GM19324 (cell line): ENCODE measurements around the gene WDR5.

Source experiments
- ATAC-seq: cut with Tn5 transposase; IDR thresholded peaks from one replicate; pipeline ENCODE4 v1.9.1; 2021; ENCODE audit warnings: mild to moderate bottlenecking, moderate library complexity; ENCODE audit not compliant: unreplicated experiment, low FRiP score

The WDR5 gene

GRCh38 chr9:134204991-134205578, 69.2 kb downstream of the WDR5 start:
- ATAC-seq: no peak

- ATAC-seq: no peak
Observed at GRCh38 chr9:134205672-134206310, 69.9 kb downstream of the WDR5 start.

- no peak for ATAC-seq
Observed at GRCh38 chr9:134206311-134207300, 70.7 kb downstream of the WDR5 start.

GRCh38 chr9:134208310-134208841, 72.5 kb downstream of the WDR5 start:
- ATAC-seq: no peak

- ATAC-seq: no peak
Observed at GRCh38 chr9:134208981-134209725, 73.3 kb downstream of the WDR5 start.
